Ascending aorta (tissue), 2 donors: ENCODE results near the gene CDK14. TPM values are rescaled to one million over a fixed set of nuclear protein-coding genes. Genes with fewer than 3 reads are reported as not detected.

Source experiments
- DNase-seq, 2 donors: peaks; one replicate each; pipeline ENCODE4 v3.0.0-alpha.2; 2019; ENCODE audit warnings: low spot score in 2 of 2
- H3K27ac ChIP-seq, 2 donors: fragments of 200-600 bp; sonication (generic); one replicate each; pipeline ENCODE4 v1.5.1; 2016 to 2017; ENCODE audit warnings: mild to moderate bottlenecking in 1 of 2
- H3K27me3 ChIP-seq: fragments of 200-600 bp; sonication (generic); one replicate; pipeline ENCODE4 v1.5.1; 2017
- H3K36me3 ChIP-seq, 2 donors: fragments of 200-600 bp; sonication (generic); one replicate each; pipeline ENCODE4 v1.5.1; 2016
- H3K4me1 ChIP-seq, 2 donors: fragments of 200-600 bp; sonication (generic); one replicate each; pipeline ENCODE4 v1.5.1; 2016 to 2017; ENCODE audit warnings: mild to moderate bottlenecking in 1 of 2
- H3K4me3 ChIP-seq, 2 donors: fragments of 200-600 bp; sonication (generic); one replicate each; pipeline ENCODE4 v1.5.1; 2016 to 2017; ENCODE audit warnings: mild to moderate bottlenecking in 1 of 2
- H3K9me3 ChIP-seq, 2 donors: fragments of 200-600 bp; sonication (generic); one replicate each; pipeline ENCODE4 v1.5.1; 2016
- CTCF ChIP-seq, 3 experiments: fragments of 200-600 bp in 2 of 3; fragments of 450-650 bp in 1 of 3; sonication (generic) in 2 of 3; IDR thresholded peaks; one replicate each; pipeline ENCODE4 v1.5.1; 2016 to 2019; ENCODE audit warnings: antibody characterized with exemption in 3 of 3, mild to moderate bottlenecking in 1 of 3, moderate library complexity in 1 of 3
- intact Hi-C: fragments of 100-400 bp; cut with DNase I; formaldehyde crosslinking; loops from one replicate; pipeline ENCODE4 v1.15.1; 2023
- total RNA-seq: library from RNA; depleted of rRNA; stranded (reverse); fragments of >200 nt; gene quantifications from one replicate; pipeline ENCODE4 v1.1.0, GENCODE V29; 2016

The CDK14 gene
- total RNA-seq, 1 donor from 2014 or later, result 5.1 TPM

- intact Hi-C loops, result no loop called here
- no peaks in the 10 kb centered on the region for H3K4me1 ChIP-seq
- no peak overlapping the region for H3K4me3 ChIP-seq
- H3K27me3 ChIP-seq, result no peaks in the 10 kb centered on the region
- TF ChIP-seq CTCF (IDR thresholded peaks at IDR 0.05), result no peak
- H3K27ac ChIP-seq, result no peak overlapping the region
- DNase-seq, result no peak
- H3K36me3 ChIP-seq, result no peaks in the 10 kb centered on the region
- no peaks in the 10 kb centered on the region for H3K9me3 ChIP-seq
These were observed 228.5 kb downstream of the CDK14 start for GRCh38 chr7:90824386-90825307.

GRCh38 chr7:90825779-90826178 is 229.7 kb downstream of the CDK14 start:
- no peaks in the 10 kb centered on the region for H3K4me1 ChIP-seq
- intact Hi-C loops, result no loop called here
- H3K9me3 ChIP-seq, result no peaks in the 10 kb centered on the region
- no peak overlapping the region for H3K27ac ChIP-seq
- no peaks in the 10 kb centered on the region for H3K27me3 ChIP-seq
- no peaks in the 10 kb centered on the region for H3K36me3 ChIP-seq
- no peak for DNase-seq
- no peak for TF ChIP-seq CTCF (IDR thresholded peaks at IDR 0.05)
- no peak overlapping the region for H3K4me3 ChIP-seq

GRCh38 chr7:90828601-90829000 is 232.5 kb downstream of the CDK14 start:
- Histone ChIP-seq H3K4me3 (no peak overlapping the region), H3K4me1 (no peaks in the 10 kb centered on the region), H3K27ac (no peak overlapping the region), H3K9me3 (no peaks in the 10 kb centered on the region), H3K27me3 (no peaks in the 10 kb centered on the region), H3K36me3 (no peaks in the 10 kb centered on the region)
- intact Hi-C loops, result no loop called here
- DNase-seq, result no peak
- TF ChIP-seq CTCF (IDR thresholded peaks at IDR 0.05), result no peak

GRCh38 chr7:90830308-90830707 is 234.2 kb downstream of the CDK14 start:
- Histone ChIP-seq H3K9me3 (no peaks in the 10 kb centered on the region), H3K36me3 (no peaks in the 10 kb centered on the region)

GRCh38 chr7:90832726-90833125 is 236.6 kb downstream of the CDK14 start:
- no peak for DNase-seq
- Histone ChIP-seq H3K4me1 (no peaks in the 10 kb centered on the region), H3K27me3 (no peaks in the 10 kb centered on the region), H3K27ac (no peak overlapping the region), H3K36me3 (no peaks in the 10 kb centered on the region), H3K4me3 (no peak overlapping the region), H3K9me3 (no peaks in the 10 kb centered on the region)
- no peak for TF ChIP-seq CTCF (IDR thresholded peaks at IDR 0.05)
- intact Hi-C loops, result no loop called here

More at GRCh38 chr7:90830308-90830707, 234.2 kb downstream of the CDK14 start:
- H3K4me1 ChIP-seq, result no peaks in the 10 kb centered on the region
- H3K27me3 ChIP-seq, result no peaks in the 10 kb centered on the region
- H3K27ac ChIP-seq, result no peak overlapping the region
- H3K4me3 ChIP-seq, result no peak overlapping the region
- TF ChIP-seq CTCF (IDR thresholded peaks at IDR 0.05), result no peak
- no peak for DNase-seq
- intact Hi-C loops, result no loop called here
